ENCODE results near the gene CAV2. TPM values are rescaled to one million over a fixed set of nuclear protein-coding genes. Genes with fewer than 3 reads are reported as not detected.
"Not testable (repeated sequence)": the region's sequence is repeated elsewhere in the genome, so short reads cannot be mapped to it uniquely, and the experiment has no call there.

CAV2 gene, protein sequence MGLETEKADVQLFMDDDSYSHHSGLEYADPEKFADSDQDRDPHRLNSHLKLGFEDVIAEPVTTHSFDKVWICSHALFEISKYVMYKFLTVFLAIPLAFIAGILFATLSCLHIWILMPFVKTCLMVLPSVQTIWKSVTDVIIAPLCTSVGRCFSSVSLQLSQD
- not detected in 2 replicates for total RNA-seq

DNA sequence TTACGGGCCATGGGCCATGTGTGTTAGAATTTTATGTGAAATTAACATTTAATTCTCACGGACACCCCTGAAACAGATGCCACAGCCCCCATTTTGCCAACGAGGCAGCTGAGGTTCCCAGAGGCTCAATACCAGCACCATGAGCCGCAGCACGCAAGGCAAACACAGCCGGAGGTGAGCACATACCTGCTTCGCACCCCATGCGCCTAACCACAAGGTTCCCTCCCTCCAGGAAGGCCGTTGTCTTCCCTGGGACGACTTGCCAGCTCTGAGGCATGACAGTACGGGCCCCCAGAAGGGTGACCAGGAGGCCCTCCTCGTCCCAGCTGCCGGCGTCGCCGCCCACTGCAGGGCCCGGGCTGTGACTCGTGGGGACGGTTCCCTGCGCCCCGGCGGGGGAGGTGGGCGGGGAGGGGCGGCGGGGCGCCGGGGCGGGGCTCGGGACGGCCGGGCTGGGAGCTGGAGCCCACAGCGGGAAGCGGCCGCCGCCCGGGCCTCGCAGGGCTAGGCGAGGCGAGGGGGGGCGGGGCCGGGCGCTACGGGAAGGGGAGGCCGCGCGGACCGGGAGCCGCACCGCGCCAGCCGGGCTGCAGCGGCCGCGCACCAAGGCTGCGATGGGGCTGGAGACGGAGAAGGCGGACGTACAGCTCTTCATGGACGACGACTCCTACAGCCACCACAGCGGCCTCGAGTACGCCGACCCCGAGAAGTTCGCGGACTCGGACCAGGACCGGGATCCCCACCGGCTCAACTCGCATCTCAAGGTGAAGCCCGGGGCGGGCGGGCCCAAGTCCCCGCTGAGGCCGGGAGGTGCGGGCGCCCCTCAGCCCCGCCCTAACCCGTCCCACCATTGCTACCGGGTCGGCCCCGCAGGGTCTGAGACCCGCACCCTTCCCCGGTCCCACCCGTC lies at the start of gene CAV2:
TSS of gene CAV2 (plus strand) at position 571 of the 910 bp plus-strand sequence. CDS start at position 615, 44 bp downstream.
- intact Hi-C loops (cut with micrococcal nuclease), result no loop called here

DNA sequence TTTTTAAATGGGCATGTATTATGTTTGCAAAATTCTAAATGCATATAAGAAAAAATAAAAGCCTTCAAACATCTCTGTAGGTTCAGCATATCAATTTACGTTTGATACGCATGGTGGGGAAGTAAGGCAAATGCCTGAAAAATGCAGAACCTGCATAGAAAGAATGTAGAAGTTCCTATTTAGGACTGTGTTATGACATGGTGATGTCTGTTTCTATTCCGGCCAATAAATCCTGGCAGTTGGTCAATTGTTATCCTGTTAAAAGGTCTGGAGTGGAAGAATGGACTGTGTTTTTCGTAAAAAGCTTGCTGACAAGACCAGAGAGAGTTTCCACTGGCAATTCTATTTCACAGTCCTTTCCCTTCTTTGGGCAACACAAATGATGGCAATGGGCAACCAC lies 49.6 kb upstream of the CAV2 start:
- intact Hi-C loops (cut with micrococcal nuclease), result no loop called here

DNA sequence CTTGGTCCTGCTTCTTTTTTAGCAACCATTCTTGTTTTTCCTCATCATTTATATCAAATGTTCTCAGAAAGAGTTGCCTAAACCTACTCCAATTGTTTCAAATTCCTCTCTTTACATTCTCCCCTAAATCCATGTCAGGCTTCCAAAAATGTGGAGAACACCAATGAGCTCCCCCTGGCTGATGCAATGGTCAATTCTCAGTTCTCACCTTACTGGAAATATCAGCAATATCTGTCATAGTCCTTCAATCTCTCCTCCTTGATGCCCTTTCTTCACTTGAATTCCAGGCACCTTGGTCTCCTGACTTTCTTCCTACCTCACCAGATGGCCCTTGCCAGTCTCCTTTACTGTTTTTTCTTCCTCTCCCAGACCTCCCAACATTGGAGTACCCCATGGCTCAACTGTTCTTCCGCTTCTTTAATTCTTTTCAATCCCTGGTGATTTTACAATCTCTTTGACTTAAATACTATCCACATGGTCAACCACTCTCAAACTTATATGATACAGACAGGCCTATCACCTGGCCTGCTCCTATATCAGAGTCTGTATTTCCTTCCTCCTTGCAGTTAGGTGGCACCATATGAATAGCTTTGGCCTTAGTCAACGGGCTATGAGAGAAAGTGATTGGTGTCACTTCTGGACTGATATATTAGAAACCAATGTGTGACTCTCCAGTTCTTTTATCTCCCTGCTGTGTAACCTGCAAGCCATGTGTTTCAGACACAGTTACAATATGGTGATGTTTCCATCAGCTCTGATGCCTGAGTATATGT lies 47.4 kb upstream of the CAV2 start:
- intact Hi-C loops (cut with micrococcal nuclease), result no loop called here

DNA sequence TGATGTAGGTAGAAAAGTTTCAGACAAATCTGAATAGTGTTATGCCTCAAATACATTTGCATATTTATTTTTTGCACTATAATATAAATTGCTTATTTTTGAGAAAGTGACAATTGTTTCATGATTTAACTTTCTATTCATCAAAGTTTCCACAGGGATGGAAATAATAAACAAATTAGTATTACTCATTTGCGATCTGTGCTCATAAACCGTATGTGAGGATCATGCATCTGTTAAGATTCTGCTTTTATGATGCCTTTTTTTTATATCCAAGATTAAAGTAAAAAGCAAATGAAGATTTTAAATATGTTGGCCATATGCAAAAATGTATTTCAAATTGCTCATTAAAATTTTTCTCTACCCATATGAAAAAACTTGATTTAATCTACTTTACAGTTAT lies 45.2 kb upstream of the CAV2 start:
- intact Hi-C loops (cut with micrococcal nuclease), result no loop called here

DNA sequence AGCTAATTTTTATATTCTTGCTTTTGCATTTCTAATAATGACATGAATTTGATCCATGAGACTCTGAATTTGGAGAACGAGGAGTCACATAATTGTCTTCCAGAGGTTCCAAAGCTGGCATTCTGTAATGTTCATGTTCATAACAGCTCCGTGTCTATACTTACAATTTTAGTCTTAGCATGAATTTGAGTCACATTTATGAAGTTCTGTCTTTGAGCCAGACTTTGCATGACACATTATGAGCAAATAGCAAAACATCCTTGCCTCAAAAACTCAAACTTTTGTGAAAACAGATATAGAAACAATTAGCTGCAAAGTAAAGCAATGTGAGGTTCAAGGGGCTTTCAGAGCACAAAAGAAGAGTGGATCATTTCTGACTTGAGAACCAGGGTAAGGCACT lies 44.5 kb upstream of the CAV2 start:
- intact Hi-C loops (cut with micrococcal nuclease), result no loop called here

DNA sequence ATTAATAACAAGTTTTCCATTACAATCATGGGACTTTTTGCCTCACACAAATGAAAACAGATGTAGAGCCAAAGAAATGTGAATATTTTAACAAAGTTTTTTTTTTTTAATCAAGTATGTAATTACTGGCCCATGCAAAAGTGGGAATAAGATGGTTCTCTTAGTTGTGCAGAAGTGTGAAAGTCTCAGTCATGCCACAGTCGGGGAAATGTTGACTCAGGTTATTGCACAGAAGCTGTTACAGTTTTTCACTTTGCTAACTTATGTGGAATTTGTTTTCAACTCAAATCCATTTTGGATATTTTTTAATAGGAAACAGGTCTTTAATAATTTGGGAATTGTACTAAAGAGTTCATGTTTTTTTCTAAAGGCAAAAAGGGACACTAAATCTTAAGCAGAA lies 44.0 kb upstream of the CAV2 start:
- intact Hi-C loops (cut with micrococcal nuclease), result no loop called here

DNA sequence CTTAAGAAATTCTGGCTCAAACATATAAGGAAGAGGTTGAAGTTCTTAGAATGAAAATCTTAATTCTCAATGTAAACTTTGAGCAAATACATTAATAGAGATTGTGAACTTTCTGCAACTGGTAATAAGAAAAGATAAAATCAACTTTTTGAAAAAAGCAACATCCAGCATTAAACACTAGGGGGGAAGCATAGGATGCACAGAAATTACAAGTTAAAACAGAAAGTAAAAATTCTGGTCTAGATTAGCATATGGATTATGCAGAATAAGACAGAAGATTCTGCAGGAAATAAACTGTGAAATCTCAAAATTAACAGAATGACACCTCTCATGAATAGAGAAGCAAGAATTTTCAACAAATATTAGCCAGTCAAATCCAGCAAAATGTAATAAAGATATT lies 38.0 kb upstream of the CAV2 start:
- intact Hi-C loops (cut with micrococcal nuclease), result no loop called here

DNA sequence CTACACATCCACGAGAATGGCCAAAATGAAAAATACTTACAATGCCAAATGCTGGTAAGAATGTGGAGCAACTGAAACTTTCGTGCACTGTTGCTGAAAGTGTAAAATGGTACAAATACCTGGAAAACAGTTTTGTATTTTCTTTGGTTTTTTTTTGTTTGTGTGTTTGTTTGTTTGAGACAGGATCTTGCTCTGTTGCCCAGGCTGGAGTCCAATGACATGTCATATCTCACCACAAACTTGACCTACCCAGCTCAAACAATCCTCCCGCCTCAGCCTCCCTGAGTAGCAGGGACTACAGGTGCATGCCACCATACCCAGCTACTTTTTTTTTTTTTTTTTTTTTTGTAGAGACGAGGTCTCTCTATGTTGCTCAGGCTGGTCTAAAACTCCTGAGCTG lies 35.6 kb upstream of the CAV2 start:
- intact Hi-C loops (cut with micrococcal nuclease), result no loop called here

DNA sequence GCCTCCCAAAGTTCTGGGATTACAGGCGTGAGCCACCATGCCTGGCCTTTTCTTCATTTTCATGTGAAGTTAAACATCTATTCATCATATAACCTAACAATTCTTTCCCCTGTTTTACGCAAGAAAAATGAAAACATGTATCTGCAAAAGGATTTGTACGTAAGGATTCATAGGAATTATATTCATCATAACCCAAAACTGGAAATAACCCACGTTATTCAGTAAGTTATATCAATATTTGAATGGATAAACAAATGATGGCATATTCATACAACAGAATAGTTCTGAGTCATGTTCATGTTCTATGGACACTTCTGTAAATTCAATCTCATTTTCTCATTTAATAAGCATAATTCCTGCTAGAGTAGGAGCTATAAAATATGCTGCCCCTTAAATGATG lies 35.2 kb upstream of the CAV2 start:
- intact Hi-C loops (cut with micrococcal nuclease), result no loop called here

DNA sequence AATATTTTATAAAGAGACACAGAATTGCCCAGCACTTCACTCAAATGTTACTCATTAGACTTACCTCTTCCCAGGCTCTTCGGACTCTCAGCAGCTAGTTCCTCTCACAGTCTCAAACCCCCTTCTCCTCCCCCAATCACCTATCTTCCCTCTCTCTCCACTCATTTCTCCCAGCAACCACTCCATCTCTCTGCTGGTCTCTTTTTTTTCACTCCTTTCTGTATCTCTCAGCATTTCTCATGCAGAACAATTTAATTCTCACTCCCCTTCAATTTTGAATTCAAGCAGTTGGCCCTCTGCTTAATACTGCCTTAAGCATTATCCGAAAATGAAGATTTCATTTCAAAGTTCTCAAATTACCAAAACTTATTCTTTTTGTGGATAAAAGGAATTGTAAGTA lies 34.4 kb upstream of the CAV2 start:
- intact Hi-C loops (cut with micrococcal nuclease), result no loop called here

DNA sequence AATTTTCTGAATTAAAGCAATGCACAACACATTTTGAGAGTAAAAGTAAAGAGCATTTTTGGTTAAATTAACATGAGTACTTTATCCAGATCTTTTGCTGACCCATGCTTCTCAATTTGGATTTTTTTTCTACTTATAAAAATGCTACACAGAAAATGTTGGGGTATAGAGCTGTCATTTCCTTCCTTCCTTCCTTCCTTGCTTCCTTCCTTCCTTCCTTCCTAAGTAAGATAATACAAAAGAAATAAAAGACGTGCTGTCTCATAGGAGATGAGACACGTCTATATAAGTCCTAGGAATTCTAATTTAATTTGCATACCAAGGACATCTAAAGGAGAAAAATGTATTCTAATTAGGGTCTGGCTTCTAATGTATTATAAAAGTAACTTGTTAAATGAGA lies 31.0 kb upstream of the CAV2 start:
- intact Hi-C loops (cut with micrococcal nuclease), result no loop called here

DNA sequence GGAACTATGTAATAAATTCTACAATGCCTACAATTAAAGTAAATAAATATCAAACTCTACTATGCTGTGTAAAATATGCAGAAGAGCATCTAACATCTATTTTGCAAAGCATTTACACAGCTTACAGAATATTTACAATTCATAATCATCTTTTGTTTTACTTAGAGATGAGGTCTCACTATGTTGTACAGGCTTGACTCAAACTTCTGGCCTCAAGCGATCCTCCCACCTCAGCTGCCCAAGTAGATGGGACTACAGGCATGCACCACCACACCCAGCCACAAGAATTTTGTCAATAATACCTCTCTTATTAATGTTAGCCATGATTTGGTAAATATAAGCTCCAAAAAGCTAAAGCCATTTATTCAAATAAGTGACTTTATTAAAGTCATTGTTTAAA lies 21.9 kb upstream of the CAV2 start:
- intact Hi-C loops (cut with micrococcal nuclease), result no loop called here

DNA sequence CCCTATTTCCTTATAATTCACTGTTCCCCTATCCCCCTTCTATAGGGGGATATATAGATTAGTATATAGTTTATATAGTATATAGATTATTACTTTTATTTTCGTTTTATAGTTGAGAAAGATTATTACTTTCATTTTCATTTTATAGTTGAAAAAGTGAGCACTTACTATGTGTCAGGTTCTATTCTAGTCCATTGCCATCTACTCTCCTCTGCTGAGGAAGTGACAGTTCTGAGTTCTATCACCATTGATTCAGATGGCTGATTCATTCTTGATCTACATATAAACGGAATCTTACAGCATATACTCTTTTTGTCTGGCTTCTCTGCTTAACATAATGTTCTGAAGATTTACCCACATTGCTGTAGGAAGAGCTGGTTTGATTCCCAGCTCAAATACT lies 20.7 kb upstream of the CAV2 start:
- intact Hi-C loops (cut with micrococcal nuclease), result no loop called here

DNA sequence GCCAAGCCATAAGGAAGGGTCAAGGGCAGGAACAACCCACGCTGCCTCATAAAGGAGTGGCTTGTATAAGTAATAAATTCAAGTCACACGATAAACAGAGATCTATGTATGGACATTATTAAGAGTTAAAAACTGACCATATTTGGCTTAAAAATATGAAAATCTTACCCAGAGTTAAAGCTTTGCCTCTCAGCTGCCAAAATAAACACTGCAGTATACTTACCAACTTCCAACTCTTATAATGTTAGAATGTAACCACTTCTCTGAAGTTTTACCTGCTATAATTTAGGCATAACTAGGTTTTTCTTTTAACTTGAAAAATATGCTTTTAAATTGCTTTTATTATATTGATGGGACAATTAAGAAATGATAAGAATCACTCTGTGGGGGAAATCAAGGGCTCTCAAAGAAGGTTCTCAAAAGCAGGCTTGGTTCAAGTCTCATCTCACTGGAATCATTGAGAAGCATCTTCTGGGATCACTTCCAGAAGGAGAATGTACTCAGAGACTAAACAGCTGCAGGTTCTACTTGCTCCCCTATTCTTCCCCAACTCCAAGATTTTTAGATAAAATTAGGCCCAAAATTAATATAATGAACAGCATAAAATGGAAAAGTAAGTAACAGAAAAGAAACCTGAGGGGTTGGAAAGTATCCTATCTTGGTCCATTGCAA lies 16.1 kb upstream of the CAV2 start:
- intact Hi-C loops (cut with micrococcal nuclease), result no loop called here

DNA sequence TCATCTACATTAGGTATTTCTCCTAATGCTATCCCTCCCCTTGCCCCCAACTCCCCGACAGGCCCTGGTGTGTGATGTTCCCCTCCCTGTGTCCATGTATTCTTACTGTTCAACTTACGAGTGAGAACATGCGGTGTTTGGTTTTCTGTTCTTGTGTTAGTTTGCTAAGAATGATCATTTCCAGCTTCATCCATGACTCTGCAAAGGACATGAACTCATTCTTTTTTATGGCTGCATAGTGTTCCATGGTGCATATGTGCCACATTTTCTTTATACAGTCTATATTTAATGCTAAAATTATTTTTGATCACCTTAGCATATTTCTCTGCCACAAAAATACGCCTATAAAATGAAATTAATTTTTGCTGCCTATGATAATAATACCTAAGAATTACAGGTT lies 15.1 kb upstream of the CAV2 start:
- intact Hi-C loops (cut with micrococcal nuclease), result not testable (repeated sequence)

DNA sequence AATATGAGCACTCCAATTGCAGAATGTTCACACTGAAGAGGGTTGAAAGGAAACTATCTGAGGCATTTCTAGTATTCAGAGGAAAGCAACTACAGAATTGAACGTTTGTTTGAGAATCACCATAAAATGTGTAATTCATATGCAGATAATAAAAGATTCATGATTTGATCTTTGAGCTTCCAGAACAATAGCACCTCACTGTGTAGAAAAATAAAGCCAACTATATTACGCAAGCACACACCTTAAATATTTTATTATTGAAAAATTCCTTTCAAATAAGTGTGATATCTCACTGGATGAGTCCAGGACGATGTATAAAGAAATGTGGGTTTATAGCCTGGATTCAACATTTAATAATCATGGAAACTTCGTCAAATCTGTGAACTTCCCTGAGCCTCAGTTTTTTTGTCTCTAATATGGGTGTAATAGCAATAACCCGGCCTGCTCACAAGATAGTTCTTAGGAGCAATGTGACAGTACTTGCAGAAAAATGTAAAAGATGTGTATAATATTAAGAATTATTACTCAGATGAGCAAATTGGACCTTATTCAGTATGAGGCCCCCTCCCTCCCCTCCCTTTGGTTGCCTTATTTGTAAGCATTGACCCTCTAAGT lies 11.5 kb upstream of the CAV2 start:
- intact Hi-C loops (cut with micrococcal nuclease), result no loop called here

DNA sequence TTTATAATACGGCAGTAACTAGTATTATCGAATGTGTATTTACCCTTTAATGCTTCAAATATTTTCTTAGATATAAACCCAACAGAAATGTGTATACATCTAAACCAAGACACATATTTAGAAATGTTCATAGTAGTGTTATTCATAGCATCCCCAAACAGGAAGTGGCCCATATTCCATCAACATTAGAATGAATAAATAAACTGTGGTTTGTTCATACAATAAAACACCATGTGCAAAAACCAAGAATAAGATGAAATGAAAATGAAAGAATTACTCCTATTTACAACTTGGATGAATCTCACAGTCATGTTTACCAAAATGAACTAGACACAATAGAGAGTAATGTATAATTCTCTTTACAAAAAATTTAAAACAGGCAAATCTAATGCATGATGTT lies 9.2 kb upstream of the CAV2 start:
- intact Hi-C loops (cut with micrococcal nuclease), result no loop called here

DNA sequence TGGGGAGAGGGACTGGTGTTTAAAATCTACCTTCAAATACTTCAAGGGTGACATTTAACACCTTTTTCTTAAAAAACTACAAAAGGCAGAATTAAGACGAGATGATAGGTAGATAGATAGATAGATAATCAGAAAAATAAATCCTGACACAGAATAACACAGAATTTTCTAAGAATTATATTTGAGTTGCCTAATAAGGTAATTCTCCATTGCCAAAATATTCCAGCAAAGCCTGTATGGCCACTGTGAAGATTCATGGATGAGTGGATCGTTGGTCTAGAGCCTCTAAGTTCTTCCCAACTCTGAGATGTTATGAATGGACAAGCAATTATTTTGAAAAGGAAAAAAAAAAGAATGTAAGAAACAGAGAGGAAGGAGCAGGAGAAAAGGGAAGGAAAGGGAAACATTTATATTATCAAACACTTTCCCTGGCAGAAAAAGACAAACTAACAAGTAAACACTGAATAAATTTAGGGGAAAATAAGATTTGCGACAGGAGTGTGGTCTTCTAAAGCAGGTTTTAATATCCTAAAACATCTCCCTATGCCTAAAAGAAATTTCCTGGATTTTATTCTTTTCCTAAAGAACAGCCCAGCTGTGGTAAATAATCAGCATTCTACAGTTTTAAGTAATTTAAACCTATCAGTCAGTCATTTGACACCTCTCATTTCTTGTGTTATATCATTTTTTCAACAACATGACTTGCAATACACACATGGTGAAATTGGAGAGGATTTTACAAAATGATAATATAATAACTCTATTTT lies 7.5 kb upstream of the CAV2 start:
- intact Hi-C loops (cut with micrococcal nuclease), result no loop called here

DNA sequence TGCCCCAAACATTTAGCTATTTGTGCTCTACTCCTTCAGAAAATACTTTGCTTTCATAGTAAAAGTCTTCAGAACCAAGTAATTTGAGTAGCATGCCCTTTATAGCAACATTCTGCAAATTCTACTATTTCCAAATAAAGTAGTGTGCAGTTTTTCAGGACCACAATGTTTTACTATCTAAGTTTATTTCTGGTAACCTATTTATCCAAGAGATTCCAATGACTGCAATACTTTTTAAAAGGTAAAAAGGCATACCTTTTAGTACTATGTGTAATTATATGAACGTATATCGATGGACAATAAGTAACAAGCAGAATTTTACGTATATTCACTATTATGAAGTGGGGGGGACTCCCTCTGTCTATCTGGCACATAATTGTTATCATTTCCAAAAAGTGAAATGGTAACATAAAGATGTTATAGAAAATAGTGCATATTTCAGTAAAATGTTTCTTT lies 6.9 kb upstream of the CAV2 start:
- intact Hi-C loops (cut with micrococcal nuclease), result no loop called here

DNA sequence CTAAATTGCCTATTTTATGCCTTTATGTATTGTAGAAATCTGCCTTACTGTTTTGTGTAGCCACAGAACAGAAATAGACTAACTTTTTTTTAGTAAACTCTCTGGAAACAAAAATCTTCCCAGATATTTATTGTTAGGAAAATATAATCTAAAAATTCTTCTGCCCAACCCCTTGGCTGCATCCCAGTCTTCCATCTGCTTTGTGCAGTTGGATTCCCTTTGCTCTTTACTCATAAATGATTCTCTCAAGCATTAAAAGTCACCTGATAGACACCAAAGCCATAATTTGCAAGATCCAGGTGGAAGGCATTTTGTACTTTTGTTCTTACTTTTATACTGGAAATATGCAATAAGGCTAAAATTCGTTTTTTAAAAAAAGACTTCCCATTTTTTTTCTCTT lies 6.1 kb upstream of the CAV2 start:
- intact Hi-C loops (cut with micrococcal nuclease), result no loop called here

Data from T-helper 2 cell treated with Interferon-gamma antibody and Interleukin-4, amounts not matched to agents 100 ng/mL and 5 ng/mL, for 36 hours (primary cell).